SK-N-SH (cell line): ENCODE results near the gene TSHZ2. TPM values are rescaled to one million over a fixed set of nuclear protein-coding genes. Genes with fewer than 3 reads are reported as not detected.

ENCODE experiments used
- CTCF ChIA-PET: fragments of 300-600, 350-600 bp; formaldehyde crosslinking; extraction: SDS; loops from one replicate; lab custom pipeline; 2021; lab: Yijun Ruan, JAX
- POLR2A ChIA-PET: fragments of 350-600 bp; sonication (Branson Sonifier 250); formaldehyde crosslinking; extraction: SDS; loops from one replicate; lab custom pipeline; 2020; ENCODE audit warnings: antibody characterized with exemption, inconsistent platforms; lab: Yijun Ruan, JAX
- DNase-seq: peaks from one replicate; pipeline ENCODE4 v3.0.0; 2012
- H2AFZ ChIP-seq: fragments of 200-600 bp; sonication (generic); 2 replicates; pipeline ENCODE4 v1.8.1; 2016; ENCODE audit warnings: antibody characterized with exemption, mild to moderate bottlenecking, low read depth
- H3F3A ChIP-seq: fragments of 200-600 bp; sonication (generic); replicated peaks from 2 replicates; pipeline ENCODE3; 2016; ENCODE audit warnings: antibody characterized with exemption, mild to moderate bottlenecking; ENCODE audit not compliant: insufficient read depth
- H3K27ac ChIP-seq, 2 experiments: fragments of 200-500 bp in 1 of 2; fragments of 200-600 bp in 1 of 2; sonication (Bioruptor generic) in 1 of 2; sonication (generic), shearing (Covaris generic) in 1 of 2; 2 replicates each; pipeline versions ENCODE4 v1.5.1 to v1.6.1; 2014 to 2016; ENCODE audit warnings: low read depth in 2 of 2, inconsistent platforms in 1 of 2, low read length in 1 of 2, mild to moderate bottlenecking in 1 of 2, mixed read lengths in 1 of 2
- H3K27me3 ChIP-seq: fragments of 200-600 bp; sonication (generic), shearing (Covaris generic); 2 replicates; pipeline ENCODE4 v1.6.1; 2016; ENCODE audit warnings: mixed run types; ENCODE audit not compliant: insufficient read depth
- H3K36me3 ChIP-seq, 2 experiments: fragments of 200-500 bp in 1 of 2; fragments of 200-600 bp in 1 of 2; sonication (Bioruptor generic) in 1 of 2; sonication (generic) in 1 of 2; replicated peaks in 1 of 2; 2 replicates each; pipeline versions ENCODE3 to v1.5.1; 2014 to 2016; ENCODE audit warnings: low read length in 1 of 2, mild to moderate bottlenecking in 1 of 2; ENCODE audit not compliant: insufficient read depth in 2 of 2, control insufficient read depth in 1 of 2
- H3K4me1 ChIP-seq, 2 experiments: fragments of 200-500 bp in 1 of 2; fragments of 200-600 bp in 1 of 2; sonication (Bioruptor generic) in 1 of 2; sonication (generic), shearing (Covaris generic) in 1 of 2; 2 replicates each; pipeline versions ENCODE4 v1.5.1 to v1.6.1; 2014 to 2016; ENCODE audit warnings: low read depth in 1 of 2, low read length in 1 of 2, mixed run types in 1 of 2; ENCODE audit not compliant: insufficient read depth in 2 of 2, control insufficient read depth in 1 of 2
- H3K4me2 ChIP-seq: fragments of 200-600 bp; sonication (generic), shearing (Covaris generic); 2 replicates; pipeline ENCODE4 v1.6.1; 2017; ENCODE audit warnings: mixed run types
- H3K4me3 ChIP-seq, 2 experiments: fragments of 200-500 bp in 1 of 2; fragments of 200-600 bp in 1 of 2; sonication (Bioruptor generic) in 1 of 2; sonication (generic), shearing (Covaris generic) in 1 of 2; 2 replicates each; pipeline versions ENCODE4 v1.5.1 to v1.8.1; 2014 to 2016; ENCODE audit warnings: low read depth in 2 of 2, inconsistent platforms in 1 of 2, low read length in 1 of 2, mild to moderate bottlenecking in 1 of 2, mixed read lengths in 1 of 2, moderate library complexity in 1 of 2
- H3K79me2 ChIP-seq: fragments of 200-600 bp; sonication (generic); 2 replicates; pipeline ENCODE4 v1.8.1; 2017; ENCODE audit warnings: mild to moderate bottlenecking; ENCODE audit not compliant: insufficient read depth
- H3K9ac ChIP-seq: fragments of 200-600 bp; sonication (generic); 2 replicates; pipeline ENCODE4 v1.6.1; 2017; ENCODE audit warnings: mixed run types
- H3K9me2 ChIP-seq: fragments of 200-600 bp; sonication (generic); 2 replicates; pipeline ENCODE4 v1.6.1; 2017; ENCODE audit warnings: mixed run types
- H3K9me3 ChIP-seq: fragments of 200-600 bp; sonication (generic); 2 replicates; pipeline ENCODE4 v1.6.1; 2017; ENCODE audit warnings: mixed run types, mild to moderate bottlenecking, moderate library complexity
- H4K20me1 ChIP-seq: fragments of 200-600 bp; sonication (generic); 2 replicates; pipeline ENCODE4 v1.6.1; 2017; ENCODE audit warnings: mild to moderate bottlenecking, mixed run types; ENCODE audit not compliant: insufficient read depth
- EP300 ChIP-seq, 2 experiments: IDR thresholded peaks; 2 replicates each; pipeline versions ENCODE4 v1.4.0 to v1.6.1; 2012; ENCODE audit warnings: borderline replicate concordance in 1 of 2, low read depth in 1 of 2, low read length in 1 of 2
- EZH2phosphoT487 ChIP-seq: fragments of 200-600 bp; sonication (generic); IDR thresholded peaks from 2 replicates; pipeline ENCODE4 v1.6.1; 2017; ENCODE audit warnings: low read depth, mixed run types, mild to moderate bottlenecking, antibody characterized with exemption, moderate library complexity, borderline replicate concordance
- FOSL2 ChIP-seq: IDR thresholded peaks from 2 replicates; pipeline ENCODE4 v1.4.0; 2012; ENCODE audit warnings: low read depth, mild to moderate bottlenecking, moderate library complexity, borderline replicate concordance
- FOXJ3 ChIP-seq: sonication (generic); formaldehyde crosslinking; IDR thresholded peaks from 2 replicates; pipeline ENCODE4 v1.5.1; 2020; ENCODE audit warnings: mild to moderate bottlenecking, missing genetic modification reagents
- IRF3 ChIP-seq: fragments of 150-350 bp; IDR thresholded peaks from 2 replicates; pipeline ENCODE4 v1.6.1; 2016; ENCODE audit warnings: mild to moderate bottlenecking, low read depth, low read length
- JUND ChIP-seq: IDR thresholded peaks from 2 replicates; pipeline ENCODE4 v1.4.0; 2012
- MAX ChIP-seq: IDR thresholded peaks from 2 replicates; pipeline ENCODE4 v1.4.0; 2012; ENCODE audit warnings: low read depth
- MEF2A ChIP-seq: IDR thresholded peaks from 2 replicates; pipeline ENCODE4 v1.4.0; 2012; ENCODE audit warnings: low read depth, borderline replicate concordance
- MXI1 ChIP-seq: IDR thresholded peaks from 2 replicates; pipeline ENCODE4 v1.6.1; 2012; ENCODE audit warnings: mild to moderate bottlenecking, low read depth, low read length, improper control_type of control experiment
- PBX3 ChIP-seq: IDR thresholded peaks from 2 replicates; pipeline ENCODE4; 2012
- REST ChIP-seq: IDR thresholded peaks from 2 replicates; pipeline ENCODE4 v1.6.1; 2012; ENCODE audit warnings: mild to moderate bottlenecking, low read depth, low read length, moderate library complexity
- SIN3A ChIP-seq: IDR thresholded peaks from 2 replicates; pipeline ENCODE4 v1.6.1; 2012; ENCODE audit warnings: low read depth, mild to moderate bottlenecking, low read length, moderate library complexity, borderline replicate concordance
- TCF12 ChIP-seq: IDR thresholded peaks from 2 replicates; pipeline ENCODE4 v1.4.0; 2012
- YY1 ChIP-seq: IDR thresholded peaks from 2 replicates; pipeline ENCODE4 v1.4.0; 2012; ENCODE audit warnings: low read depth, mild to moderate bottlenecking
- WGBS: methylation state at CpG from one replicate; pipeline ENCODE4 v1.1.6; 2017; ENCODE audit warnings: low lambda C conversion rate; 5-methylcytosine and 5-hydroxymethylcytosine counted together
- polyA plus RNA-seq, 3 experiments: library from polyadenylated mRNA; depleted of rRNA; stranded (reverse); fragments of >200 nt; gene quantifications; 2 replicates each; pipeline ENCODE4 v1.2.3, GENCODE V29; 2012

The TSHZ2 gene
- polyA plus RNA-seq, 1 of the 3 experiments (the other 2 are of a cell fraction): 0.13 TPM

GRCh38 chr20:52958211-52958610 lies 13.9 kb upstream of the TSHZ2 start:
- no peak for DNase-seq
- Histone ChIP-seq H3K4me1 (peaks cover 10 to 12% of the 10 kb centered on the region in 2 experiments; a peak in 3 of 4 replicates), H3K27ac (peak overlapping the region in 1 of 2 experiments; percentile 97; a peak in 2 of 4 replicates), H4K20me1 (no peaks in the 10 kb centered on the region), H3K79me2 (no peaks in the 10 kb centered on the region), H3K9me3 (no peaks in the 10 kb centered on the region), H3K9ac (no peak overlapping the region), H3F3A (no peaks in the 10 kb centered on the region), H2AFZ (no peak overlapping the region), H3K4me3 (no peak overlapping the region), H3K4me2 (no peak overlapping the region), H3K9me2 (no peaks in the 10 kb centered on the region), H3K27me3 (no peaks in the 10 kb centered on the region), H3K36me3 (no peaks in the 10 kb centered on the region)
- WGBS: 37% methylated on average over 4 of the region's 4 CpGs
- CTCF ChIA-PET: interaction anchor here (1.2 to 2.8 kb wide), 4 partner anchors 9 to 646 kb away, joined by 3 to 13 read pairs (median 5); no protein-coding TSS in a partner anchor
- TF ChIP-seq MEF2A (no peak), REST (no peak), MAX (no peak), EP300 (IDR thresholded peaks at IDR 0.05; ENCODE audit: borderline replicate concordance in 1 of 2, low read depth in 1 of 2, low read length in 1 of 2) (no peak), JUND (no peak), MXI1 (no peak), PBX3 (no peak), FOSL2 (no peak), TCF12 (no peak), YY1 (no peak), EZH2phosphoT487 (no peak), IRF3 (no peak), FOXJ3 (CRISPR knock-in tag) (no peak), SIN3A (no peak)
- POLR2A ChIA-PET: no interaction called here
